ENCODE results near the gene SHROOM4. TPM values are rescaled to one million over a fixed set of nuclear protein-coding genes. Genes with fewer than 3 reads are reported as not detected.

SHROOM4 gene
- polyA plus RNA-seq, 1 experiment, result 0.59 TPM

- POLR2A ChIA-PET, result no interaction called here
- Histone ChIP-seq H3K27me3 (ENCODE audit: control insufficient read depth, insufficient read depth, low read length) (no peaks in the 10 kb centered on the region), H3K36me3 (ENCODE audit: control insufficient read depth, insufficient read depth, low read length) (no peaks in the 10 kb centered on the region), H3K4me3 (ENCODE audit: low read depth, low read length) (no peak overlapping the region)
- DNase-seq (ENCODE audit: low read depth), result no peak
- TF ChIP-seq, protein P1, sequence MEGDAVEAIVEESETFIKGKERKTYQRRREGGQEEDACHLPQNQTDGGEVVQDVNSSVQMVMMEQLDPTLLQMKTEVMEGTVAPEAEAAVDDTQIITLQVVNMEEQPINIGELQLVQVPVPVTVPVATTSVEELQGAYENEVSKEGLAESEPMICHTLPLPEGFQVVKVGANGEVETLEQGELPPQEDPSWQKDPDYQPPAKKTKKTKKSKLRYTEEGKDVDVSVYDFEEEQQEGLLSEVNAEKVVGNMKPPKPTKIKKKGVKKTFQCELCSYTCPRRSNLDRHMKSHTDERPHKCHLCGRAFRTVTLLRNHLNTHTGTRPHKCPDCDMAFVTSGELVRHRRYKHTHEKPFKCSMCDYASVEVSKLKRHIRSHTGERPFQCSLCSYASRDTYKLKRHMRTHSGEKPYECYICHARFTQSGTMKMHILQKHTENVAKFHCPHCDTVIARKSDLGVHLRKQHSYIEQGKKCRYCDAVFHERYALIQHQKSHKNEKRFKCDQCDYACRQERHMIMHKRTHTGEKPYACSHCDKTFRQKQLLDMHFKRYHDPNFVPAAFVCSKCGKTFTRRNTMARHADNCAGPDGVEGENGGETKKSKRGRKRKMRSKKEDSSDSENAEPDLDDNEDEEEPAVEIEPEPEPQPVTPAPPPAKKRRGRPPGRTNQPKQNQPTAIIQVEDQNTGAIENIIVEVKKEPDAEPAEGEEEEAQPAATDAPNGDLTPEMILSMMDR (IDR thresholded peaks at IDR 0.05; ENCODE audit: insufficient read depth, low read depth, low read length), result no peak
- CTCF ChIA-PET, result no interaction called here
These were observed 11.8 kb upstream of the SHROOM4 start for GRCh38 chrX:50825825-50826224.

- DNase-seq (ENCODE audit: low read depth), result no peak
- TF ChIP-seq, protein P1 (IDR thresholded peaks at IDR 0.05; ENCODE audit: insufficient read depth, low read depth, low read length), result no peak
- POLR2A ChIA-PET, result no interaction called here
- H3K27me3 ChIP-seq (ENCODE audit: control insufficient read depth, insufficient read depth, low read length), result no peaks in the 10 kb centered on the region
- CTCF ChIA-PET, result no interaction called here
- no peak overlapping the region for H3K4me3 ChIP-seq (ENCODE audit: low read depth, low read length)
- no peaks in the 10 kb centered on the region for H3K36me3 ChIP-seq (ENCODE audit: control insufficient read depth, insufficient read depth, low read length)
These were observed 5.0 kb upstream of the SHROOM4 start for GRCh38 chrX:50818986-50819385.

GRCh38 chrX:50815120-50815519 is 1.1 kb upstream of the SHROOM4 start:
- ChIA-PET CTCF (no interaction called here), POLR2A (no interaction called here)
- DNase-seq (ENCODE audit: low read depth), result no peak
- Histone ChIP-seq H3K36me3 (ENCODE audit: control insufficient read depth, insufficient read depth, low read length) (no peaks in the 10 kb centered on the region), H3K4me3 (ENCODE audit: low read depth, low read length) (no peak overlapping the region), H3K27me3 (ENCODE audit: control insufficient read depth, insufficient read depth, low read length) (no peaks in the 10 kb centered on the region)
- TF ChIP-seq, protein P1 (IDR thresholded peaks at IDR 0.05; ENCODE audit: insufficient read depth, low read depth, low read length), result no peak

- POLR2A ChIA-PET, result no interaction called here
- no peaks in the 10 kb centered on the region for H3K36me3 ChIP-seq (ENCODE audit: control insufficient read depth, insufficient read depth, low read length)
- no peaks in the 10 kb centered on the region for H3K27me3 ChIP-seq (ENCODE audit: control insufficient read depth, insufficient read depth, low read length)
- CTCF ChIA-PET, result no interaction called here
- DNase-seq (ENCODE audit: low read depth), result no peak
- TF ChIP-seq, protein P1 (IDR thresholded peaks at IDR 0.05; ENCODE audit: insufficient read depth, low read depth, low read length), result no peak
- no peak overlapping the region; the same call in 1 of the 2 replicates for H3K4me3 ChIP-seq (ENCODE audit: low read depth, low read length)
These were observed 707 bp upstream of the SHROOM4 start for GRCh38 chrX:50814701-50815100.

DNA sequence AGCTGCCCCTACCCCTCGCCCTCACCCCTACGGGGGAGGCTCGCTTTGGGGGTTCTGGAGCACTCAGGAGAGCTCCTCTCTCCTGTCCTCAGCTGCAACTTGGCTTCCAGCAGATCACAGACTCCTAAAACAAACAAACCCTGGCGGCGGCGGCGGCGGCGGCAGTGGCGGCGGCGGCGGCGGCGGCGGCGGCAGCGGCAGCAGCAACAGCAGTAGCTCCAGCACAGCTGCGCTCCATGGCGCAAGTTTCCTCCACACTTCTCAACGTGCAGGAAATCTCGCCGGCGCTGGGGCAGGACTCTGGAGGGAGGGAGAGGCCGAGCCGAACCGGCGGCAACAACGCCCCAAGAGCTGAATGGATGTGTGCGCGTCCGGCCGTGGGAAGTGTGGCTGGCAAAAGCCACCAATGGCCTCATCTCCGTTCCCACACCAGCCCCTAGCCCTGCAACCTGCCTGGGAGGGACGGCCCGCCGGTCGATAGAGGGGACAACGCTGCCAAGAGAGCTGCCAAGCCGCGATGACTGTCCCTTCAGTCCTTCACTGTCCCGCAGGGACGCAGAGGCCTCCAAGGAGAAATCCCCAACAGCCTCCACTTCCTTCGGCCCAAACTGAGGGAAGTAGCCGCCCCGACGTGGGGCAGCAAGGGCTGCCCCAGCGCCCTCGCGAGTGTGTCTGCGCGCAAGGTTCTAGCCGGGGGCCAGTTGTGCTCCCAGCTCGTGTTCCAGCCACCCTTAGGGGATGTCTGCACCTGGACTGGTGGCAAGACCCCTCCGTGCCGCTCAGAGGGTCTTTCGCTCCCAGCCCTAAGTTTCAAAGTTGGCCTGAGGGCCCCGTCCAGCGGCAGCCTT is 775 bp downstream of the SHROOM4 start:
- POLR2A ChIA-PET, result no interaction called here
- Histone ChIP-seq H3K27me3 (ENCODE audit: control insufficient read depth, insufficient read depth, low read length) (no peaks in the 10 kb centered on the region), H3K36me3 (ENCODE audit: control insufficient read depth, insufficient read depth, low read length) (no peaks in the 10 kb centered on the region), H3K4me3 (ENCODE audit: low read depth, low read length) (peak overlapping the region; percentile 44)
- TF ChIP-seq, protein P1 (IDR thresholded peaks at IDR 0.05; ENCODE audit: insufficient read depth, low read depth, low read length), result no peak
- CTCF ChIA-PET, result interaction anchor here (0.6 kb wide), 2 partner anchors 28 to 89 kb away, joined by 3 to 5 read pairs; no protein-coding TSS in a partner anchor
- no peak for DNase-seq (ENCODE audit: low read depth)

Measured in BJ (cell line).